ENCODE data around the gene CCSER1.
"Not testable (repeated sequence)": the region's sequence is repeated elsewhere in the genome, so short reads cannot be mapped to it uniquely, and the experiment has no call there.

CCSER1 gene

GRCh38 chr4:90845777-90846176 lies 718.6 kb downstream of the CCSER1 start:
- no peak for DNase-seq

GRCh38 chr4:90852237-90852636 lies 725.0 kb downstream of the CCSER1 start:
- DNase-seq, result no peak

- no peak for DNase-seq
Observed at GRCh38 chr4:90855111-90855510, 727.9 kb downstream of the CCSER1 start.

GRCh38 chr4:90857081-90857820 lies 730.1 kb downstream of the CCSER1 start:
- no peak for DNase-seq

- DNase-seq, result no peak
Observed at GRCh38 chr4:90875791-90876190, 748.6 kb downstream of the CCSER1 start.

- DNase-seq, result no peak
Observed at GRCh38 chr4:90876296-90876695, 749.1 kb downstream of the CCSER1 start.

GRCh38 chr4:90883519-90883918 lies 756.3 kb downstream of the CCSER1 start:
- DNase-seq, result no peak

GRCh38 chr4:90888571-90888970 lies 761.4 kb downstream of the CCSER1 start:
- DNase-seq, result no peak

GRCh38 chr4:90889171-90889570 lies 762.0 kb downstream of the CCSER1 start:
- no peak for DNase-seq

- not testable (repeated sequence) for DNase-seq
Observed at GRCh38 chr4:90903413-90903812, 776.2 kb downstream of the CCSER1 start.

- DNase-seq, result no peak
Observed at GRCh38 chr4:90904021-90904420, 776.8 kb downstream of the CCSER1 start.

- no peak for DNase-seq
Observed at GRCh38 chr4:90906239-90906638, 779.0 kb downstream of the CCSER1 start.

- not testable (repeated sequence) for DNase-seq
Observed at GRCh38 chr4:90911724-90912434, 784.7 kb downstream of the CCSER1 start.

GRCh38 chr4:90922174-90922573 lies 795.0 kb downstream of the CCSER1 start:
- DNase-seq, result no peak

- DNase-seq, result no peak
Observed at GRCh38 chr4:90926957-90927356, 799.8 kb downstream of the CCSER1 start.

GRCh38 chr4:90943311-90943710 lies 816.1 kb downstream of the CCSER1 start:
- no peak for DNase-seq

- DNase-seq, result no peak
Observed at GRCh38 chr4:90946945-90947344, 819.8 kb downstream of the CCSER1 start.

- no peak for DNase-seq
Observed at GRCh38 chr4:90950385-90950841, 823.2 kb downstream of the CCSER1 start.

GRCh38 chr4:90951037-90951436 lies 823.8 kb downstream of the CCSER1 start:
- no peak for DNase-seq

GRCh38 chr4:90958256-90958895 lies 831.2 kb downstream of the CCSER1 start:
- no peak for DNase-seq

GRCh38 chr4:90960433-90960832 lies 833.2 kb downstream of the CCSER1 start:
- DNase-seq, result no peak

GRCh38 chr4:90960840-90961239 lies 833.6 kb downstream of the CCSER1 start:
- no peak for DNase-seq

- no peak for DNase-seq
Observed at GRCh38 chr4:90970021-90970420, 842.8 kb downstream of the CCSER1 start.

GRCh38 chr4:90977726-90978125 lies 850.5 kb downstream of the CCSER1 start:
- no peak for DNase-seq
